ENCODE data around the gene DNAI2.

The DNAI2 gene

GRCh38 chr17:74274060-74274708 lies at the start of gene DNAI2:
DNAI2 (plus strand) TSS chr17:74274234; CDS start chr17:74281818, 7,584 bp downstream.
- no peak for DNase-seq (ENCODE audit: low spot score)

- no peak for DNase-seq (ENCODE audit: low spot score)
These were observed 48.9 kb upstream of the DNAI2 start for GRCh38 chr17:74224959-74225725.

- DNase-seq (ENCODE audit: low spot score), result no peak
These were observed 47.8 kb upstream of the DNAI2 start for GRCh38 chr17:74226252-74226651.

- DNase-seq (ENCODE audit: low spot score), result no peak
These were observed 46.6 kb upstream of the DNAI2 start for GRCh38 chr17:74227271-74228080.

GRCh38 chr17:74228306-74228978 lies 45.6 kb upstream of the DNAI2 start:
- DNase-seq (ENCODE audit: low spot score), result no peak

- DNase-seq (ENCODE audit: low spot score), result no peak
These were observed 43.1 kb upstream of the DNAI2 start for GRCh38 chr17:74230896-74231295.

GRCh38 chr17:74231928-74232907 lies 41.8 kb upstream of the DNAI2 start:
- DNase-seq (ENCODE audit: low spot score), result no peak

GRCh38 chr17:74233937-74234336 lies 40.1 kb upstream of the DNAI2 start:
- no peak for DNase-seq (ENCODE audit: low spot score)

GRCh38 chr17:74234486-74234885 lies 39.5 kb upstream of the DNAI2 start:
- no peak for DNase-seq (ENCODE audit: low spot score)

- no peak for DNase-seq (ENCODE audit: low spot score)
These were observed 38.9 kb upstream of the DNAI2 start for GRCh38 chr17:74235040-74235581.

GRCh38 chr17:74235911-74236371 lies 38.1 kb upstream of the DNAI2 start:
- no peak for DNase-seq (ENCODE audit: low spot score)

GRCh38 chr17:74237321-74237720 lies 36.7 kb upstream of the DNAI2 start:
- DNase-seq (ENCODE audit: low spot score), result no peak

- DNase-seq (ENCODE audit: low spot score), result no peak
These were observed 34.9 kb upstream of the DNAI2 start for GRCh38 chr17:74239172-74239571.

GRCh38 chr17:74240618-74241205 lies 33.3 kb upstream of the DNAI2 start:
- no peak for DNase-seq (ENCODE audit: low spot score)

- no peak for DNase-seq (ENCODE audit: low spot score)
These were observed 32.6 kb upstream of the DNAI2 start for GRCh38 chr17:74241431-74241830.

GRCh38 chr17:74241847-74242246 lies 32.2 kb upstream of the DNAI2 start:
- no peak for DNase-seq (ENCODE audit: low spot score)

GRCh38 chr17:74243013-74243755 lies 30.9 kb upstream of the DNAI2 start:
- no peak for DNase-seq (ENCODE audit: low spot score)

GRCh38 chr17:74244128-74244527 lies 29.9 kb upstream of the DNAI2 start:
- no peak for DNase-seq (ENCODE audit: low spot score)

- DNase-seq (ENCODE audit: low spot score), result no peak
These were observed 29.5 kb upstream of the DNAI2 start for GRCh38 chr17:74244548-74244947.

Measured in germinal center (tissue), 1 donor.